Neural cell (in vitro differentiated cells): ENCODE data around the gene FCHSD1. TPM values are rescaled to one million over a fixed set of nuclear protein-coding genes. Genes with fewer than 3 reads are reported as not detected.

Experiments
- H2AFZ ChIP-seq: fragments of 200-600, 300-800 bp; sonication (generic), shearing (Covaris generic); 2 replicates; pipeline ENCODE4 v1.6.0; 2014; ENCODE audit warnings: low read depth, mild to moderate bottlenecking, antibody characterized with exemption, low read length, moderate library complexity
- H3F3A ChIP-seq: fragments of 200-600 bp; shearing (Covaris generic); 2 replicates; pipeline ENCODE4 v1.6.1; 2016; ENCODE audit warnings: mild to moderate bottlenecking, moderate library complexity, mixed read lengths, antibody characterized with exemption, low read length; ENCODE audit not compliant: insufficient read depth, poor library complexity, severe bottlenecking
- H3K27ac ChIP-seq: fragments of 200-600, 300-800 bp; sonication (generic), shearing (Covaris generic); 2 replicates; pipeline ENCODE4 v1.5.1; 2014; ENCODE audit warnings: mild to moderate bottlenecking, low read length, moderate library complexity
- H3K27me3 ChIP-seq: fragments of 300-800, 200-600 bp; sonication (generic), shearing (Covaris generic); 2 replicates; pipeline ENCODE4 v1.6.0; 2014; ENCODE audit warnings: mild to moderate bottlenecking, low read depth, low read length, moderate library complexity; ENCODE audit not compliant: insufficient read depth
- H3K36me3 ChIP-seq: fragments of 300-800, 200-600 bp; sonication (generic), shearing (Covaris generic); 2 replicates; pipeline ENCODE4 v1.5.1; 2014; ENCODE audit warnings: mild to moderate bottlenecking, antibody characterized with exemption, low read length, moderate library complexity; ENCODE audit not compliant: insufficient read depth
- H3K4me2 ChIP-seq: fragments of 300-800, 200-600 bp; sonication (generic), shearing (Covaris generic); 2 replicates; pipeline ENCODE4 v1.6.0; 2014; ENCODE audit warnings: mild to moderate bottlenecking, low read length
- H3K4me3 ChIP-seq: fragments of 300-800, 200-600 bp; sonication (generic), shearing (Covaris generic); 2 replicates; pipeline ENCODE4 v1.5.1; 2014; ENCODE audit warnings: mild to moderate bottlenecking, low read length, moderate library complexity
- H3K79me2 ChIP-seq: fragments of 200-600 bp; shearing (Covaris generic); replicated peaks from 2 replicates; pipeline ENCODE4 v1.6.0; 2014; ENCODE audit warnings: mild to moderate bottlenecking, low read length, moderate library complexity; ENCODE audit not compliant: insufficient read depth
- H3K9ac ChIP-seq: fragments of 300-800, 200-600 bp; sonication (generic), shearing (Covaris generic); 2 replicates; pipeline ENCODE4 v1.6.1; 2016; ENCODE audit warnings: mild to moderate bottlenecking, low read length, mixed read lengths
- H3K9me2 ChIP-seq: fragments of 200-600 bp; shearing (Covaris generic); 2 replicates; pipeline ENCODE4 v1.6.1; 2016; ENCODE audit warnings: mild to moderate bottlenecking, low read length, mixed read lengths; ENCODE audit not compliant: insufficient read depth
- H3K9me3 ChIP-seq: fragments of 200-600, 300-800 bp; sonication (generic), shearing (Covaris generic); 2 replicates; pipeline ENCODE4 v1.6.1; 2016; ENCODE audit warnings: mild to moderate bottlenecking, mixed run types, low read length, moderate library complexity, mixed read lengths
- H4K20me1 ChIP-seq: fragments of 200-600 bp; shearing (Covaris generic); 2 replicates; pipeline ENCODE4 v1.6.1; 2016; ENCODE audit warnings: mild to moderate bottlenecking, mixed run types; ENCODE audit not compliant: insufficient read depth
- EP300 ChIP-seq: fragments of 450-650 bp; conservative IDR thresholded peaks from 2 replicates; pipeline ENCODE4 v1.6.1; 2014; ENCODE audit warnings: antibody characterized with exemption, mild to moderate bottlenecking, moderate library complexity; ENCODE audit not compliant: poor library complexity, severe bottlenecking
- EZH2 ChIP-seq: fragments of 200-600, 300-800 bp; shearing (Covaris generic), sonication (generic); IDR thresholded peaks from 2 replicates; pipeline ENCODE4 v1.6.1; 2014; ENCODE audit warnings: antibody characterized with exemption, low read length, borderline replicate concordance, mild to moderate bottlenecking; ENCODE audit not compliant: insufficient read depth, poor library complexity, severe bottlenecking
- MXI1 ChIP-seq: fragments of 450-650 bp; conservative IDR thresholded peaks from 2 replicates; pipeline ENCODE4 v1.6.1; 2014; ENCODE audit warnings: antibody characterized with exemption, mild to moderate bottlenecking; ENCODE audit not compliant: poor library complexity, severe bottlenecking
- POLR2AphosphoS5 ChIP-seq: IDR thresholded peaks from 2 replicates; pipeline ENCODE4 v1.6.1; 2012
- RAD21 ChIP-seq: fragments of 450-650 bp; conservative IDR thresholded peaks from 2 replicates; pipeline ENCODE4 v1.6.1; 2014; ENCODE audit warnings: antibody characterized with exemption, mild to moderate bottlenecking, moderate library complexity
- SMC3 ChIP-seq: fragments of 450-650 bp; conservative IDR thresholded peaks from 2 replicates; pipeline ENCODE4 v1.6.1; 2014; ENCODE audit warnings: antibody characterized with exemption, mild to moderate bottlenecking, moderate library complexity; ENCODE audit not compliant: poor library complexity
- TAF1 ChIP-seq: IDR thresholded peaks from 2 replicates; pipeline ENCODE4 v1.6.1; 2012; ENCODE audit warnings: low read depth
- polyA plus RNA-seq: library from polyadenylated mRNA; depleted of rRNA; stranded (reverse); fragments of >200 nt; gene quantifications from 2 replicates; pipeline ENCODE4 v1.2.3, GENCODE V29; 2014
- TF ChIP-seq, protein P1 (sequence below): IDR thresholded peaks from 2 replicates; pipeline ENCODE4 v1.6.1; 2012; ENCODE audit warnings: borderline replicate concordance
- TF ChIP-seq, protein P2 (sequence below): fragments of 450-650 bp; IDR thresholded peaks from 2 replicates; pipeline ENCODE4 v1.5.1; 2014; ENCODE audit warnings: antibody characterized with exemption, mild to moderate bottlenecking, moderate library complexity; ENCODE audit not compliant: poor library complexity, severe bottlenecking

Gene FCHSD1
- polyA plus RNA-seq, 1 donor from 2014 or later, result 3.9 TPM

DNA sequence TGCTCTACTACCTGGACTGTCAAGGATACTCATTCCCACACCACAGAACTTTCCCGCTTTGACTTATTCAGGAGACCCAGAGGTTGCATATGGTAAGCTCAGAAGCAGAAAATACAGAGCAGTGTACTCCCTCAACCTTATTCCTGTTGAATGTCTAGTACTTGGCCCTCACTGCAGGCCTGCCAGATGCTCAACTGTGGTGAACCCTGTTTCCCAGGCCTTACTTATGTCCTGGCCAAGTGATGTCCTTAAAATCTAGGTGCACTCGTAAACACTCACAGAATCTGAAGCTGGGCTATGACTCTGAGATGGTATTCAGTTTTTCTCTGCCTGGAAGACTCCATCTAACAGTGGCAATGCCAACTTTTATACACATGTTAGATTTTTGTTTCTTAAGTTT lies 53.4 kb downstream of the FCHSD1 start:
- Histone ChIP-seq H3K36me3 (no peaks in the 10 kb centered on the region), H4K20me1 (no peaks in the 10 kb centered on the region), H3K4me2 (no peak overlapping the region), H3K9me3 (no peaks in the 10 kb centered on the region), H2AFZ (no peak overlapping the region), H3K27me3 (no peaks in the 10 kb centered on the region), H3K9me2 (no peaks in the 10 kb centered on the region), H3F3A (no peaks in the 10 kb centered on the region), H3K79me2 (no peaks in the 10 kb centered on the region), H3K9ac (no peak overlapping the region), H3K4me3 (no peak overlapping the region), H3K27ac (no peak overlapping the region)
- TF ChIP-seq, protein P1, sequence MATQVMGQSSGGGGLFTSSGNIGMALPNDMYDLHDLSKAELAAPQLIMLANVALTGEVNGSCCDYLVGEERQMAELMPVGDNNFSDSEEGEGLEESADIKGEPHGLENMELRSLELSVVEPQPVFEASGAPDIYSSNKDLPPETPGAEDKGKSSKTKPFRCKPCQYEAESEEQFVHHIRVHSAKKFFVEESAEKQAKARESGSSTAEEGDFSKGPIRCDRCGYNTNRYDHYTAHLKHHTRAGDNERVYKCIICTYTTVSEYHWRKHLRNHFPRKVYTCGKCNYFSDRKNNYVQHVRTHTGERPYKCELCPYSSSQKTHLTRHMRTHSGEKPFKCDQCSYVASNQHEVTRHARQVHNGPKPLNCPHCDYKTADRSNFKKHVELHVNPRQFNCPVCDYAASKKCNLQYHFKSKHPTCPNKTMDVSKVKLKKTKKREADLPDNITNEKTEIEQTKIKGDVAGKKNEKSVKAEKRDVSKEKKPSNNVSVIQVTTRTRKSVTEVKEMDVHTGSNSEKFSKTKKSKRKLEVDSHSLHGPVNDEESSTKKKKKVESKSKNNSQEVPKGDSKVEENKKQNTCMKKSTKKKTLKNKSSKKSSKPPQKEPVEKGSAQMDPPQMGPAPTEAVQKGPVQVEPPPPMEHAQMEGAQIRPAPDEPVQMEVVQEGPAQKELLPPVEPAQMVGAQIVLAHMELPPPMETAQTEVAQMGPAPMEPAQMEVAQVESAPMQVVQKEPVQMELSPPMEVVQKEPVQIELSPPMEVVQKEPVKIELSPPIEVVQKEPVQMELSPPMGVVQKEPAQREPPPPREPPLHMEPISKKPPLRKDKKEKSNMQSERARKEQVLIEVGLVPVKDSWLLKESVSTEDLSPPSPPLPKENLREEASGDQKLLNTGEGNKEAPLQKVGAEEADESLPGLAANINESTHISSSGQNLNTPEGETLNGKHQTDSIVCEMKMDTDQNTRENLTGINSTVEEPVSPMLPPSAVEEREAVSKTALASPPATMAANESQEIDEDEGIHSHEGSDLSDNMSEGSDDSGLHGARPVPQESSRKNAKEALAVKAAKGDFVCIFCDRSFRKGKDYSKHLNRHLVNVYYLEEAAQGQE, result no peak
- TF ChIP-seq SMC3, result no peak
- no peak for TF ChIP-seq TAF1
- TF ChIP-seq RAD21, result no peak

DNA sequence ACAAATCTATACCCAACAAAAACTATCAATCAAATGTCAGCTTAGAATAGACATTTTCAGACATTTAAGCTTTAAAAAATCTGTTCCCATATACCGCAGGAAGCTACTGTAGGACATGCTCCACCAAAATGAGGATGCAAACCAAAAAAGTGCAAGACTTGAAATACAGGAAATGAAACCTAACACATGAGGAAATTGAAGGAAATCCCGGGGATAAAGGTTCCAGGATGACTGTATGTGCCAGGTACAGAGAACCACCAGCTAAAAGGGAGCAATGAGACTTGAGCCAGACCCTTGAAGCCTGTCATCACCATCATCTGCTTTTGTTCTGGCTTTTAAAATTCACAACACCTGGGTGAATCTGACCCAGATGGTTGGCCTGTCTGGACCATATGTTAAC lies 53.8 kb downstream of the FCHSD1 start:
- Histone ChIP-seq H2AFZ (no peak overlapping the region), H3K36me3 (no peaks in the 10 kb centered on the region), H3F3A (no peaks in the 10 kb centered on the region), H3K9ac (no peak overlapping the region), H4K20me1 (no peaks in the 10 kb centered on the region), H3K27me3 (no peaks in the 10 kb centered on the region), H3K79me2 (no peaks in the 10 kb centered on the region), H3K27ac (no peak overlapping the region), H3K9me3 (no peaks in the 10 kb centered on the region), H3K4me2 (no peak overlapping the region), H3K4me3 (no peak overlapping the region), H3K9me2 (no peaks in the 10 kb centered on the region)
- TF ChIP-seq SMC3, result no peak
- no peak for TF ChIP-seq EZH2
- no peak for TF ChIP-seq POLR2AphosphoS5
- no peak for TF ChIP-seq EP300
- no peak for TF ChIP-seq RAD21
- TF ChIP-seq, protein P1, result no peak
- TF ChIP-seq TAF1, result no peak
- no peak for TF ChIP-seq MXI1
- TF ChIP-seq, protein P2, sequence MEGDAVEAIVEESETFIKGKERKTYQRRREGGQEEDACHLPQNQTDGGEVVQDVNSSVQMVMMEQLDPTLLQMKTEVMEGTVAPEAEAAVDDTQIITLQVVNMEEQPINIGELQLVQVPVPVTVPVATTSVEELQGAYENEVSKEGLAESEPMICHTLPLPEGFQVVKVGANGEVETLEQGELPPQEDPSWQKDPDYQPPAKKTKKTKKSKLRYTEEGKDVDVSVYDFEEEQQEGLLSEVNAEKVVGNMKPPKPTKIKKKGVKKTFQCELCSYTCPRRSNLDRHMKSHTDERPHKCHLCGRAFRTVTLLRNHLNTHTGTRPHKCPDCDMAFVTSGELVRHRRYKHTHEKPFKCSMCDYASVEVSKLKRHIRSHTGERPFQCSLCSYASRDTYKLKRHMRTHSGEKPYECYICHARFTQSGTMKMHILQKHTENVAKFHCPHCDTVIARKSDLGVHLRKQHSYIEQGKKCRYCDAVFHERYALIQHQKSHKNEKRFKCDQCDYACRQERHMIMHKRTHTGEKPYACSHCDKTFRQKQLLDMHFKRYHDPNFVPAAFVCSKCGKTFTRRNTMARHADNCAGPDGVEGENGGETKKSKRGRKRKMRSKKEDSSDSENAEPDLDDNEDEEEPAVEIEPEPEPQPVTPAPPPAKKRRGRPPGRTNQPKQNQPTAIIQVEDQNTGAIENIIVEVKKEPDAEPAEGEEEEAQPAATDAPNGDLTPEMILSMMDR, result no peak
